Uterus (tissue), 4 donors: Measurements from ENCODE around the gene SEMA4C. TPM values are rescaled to one million over a fixed set of nuclear protein-coding genes. Genes with fewer than 3 reads are reported as not detected.

Experiments
- DNase-seq, 2 donors: peaks; one replicate each; pipeline ENCODE4 v3.0.0-alpha.2; 2019 to 2020
- H3K27ac ChIP-seq, 2 donors: fragments of 200-600 bp; sonication (generic); 1 replicate in 1 of 2; 2 replicates in 1 of 2; pipeline ENCODE4 v1.5.1; 2016 to 2018
- H3K27me3 ChIP-seq, 2 donors: fragments of 200-600 bp; sonication (generic); one replicate each; pipeline ENCODE4 v1.5.1; 2018 to 2019; ENCODE audit warnings: control low read depth in 1 of 2
- H3K36me3 ChIP-seq, 2 donors: fragments of 200-600 bp; sonication (generic); one replicate each; pipeline ENCODE4 v1.5.1; 2019; ENCODE audit warnings: control low read depth in 1 of 2
- H3K4me1 ChIP-seq, 2 donors: fragments of 200-600 bp; sonication (generic); one replicate each; pipeline ENCODE4 v1.5.1; 2018 to 2019; ENCODE audit warnings: control low read depth in 1 of 2
- H3K4me3 ChIP-seq, 2 donors: fragments of 200-600 bp; sonication (generic); 1 replicate in 1 of 2; 2 replicates in 1 of 2; pipeline ENCODE4 v1.5.1; 2018 to 2019; ENCODE audit warnings: mild to moderate bottlenecking in 1 of 2
- H3K9me3 ChIP-seq, 2 donors: fragments of 200-600 bp; sonication (generic); one replicate each; pipeline ENCODE4 v1.5.1; 2019; ENCODE audit warnings: control low read depth in 1 of 2
- CTCF ChIP-seq, 4 experiments: fragments of 200-600 bp in 2 of 4; fragments of 450-650 bp in 2 of 4; sonication (generic) in 2 of 4; IDR thresholded peaks; one replicate each; pipeline ENCODE4 v1.5.1; 2016 to 2019; ENCODE audit warnings: antibody characterized with exemption in 4 of 4, mild to moderate bottlenecking in 2 of 4, moderate library complexity in 1 of 4
- POLR2A ChIP-seq, 2 donors: fragments of 450-650 bp; IDR thresholded peaks; one replicate each; pipeline ENCODE4 v1.6.1; 2016; ENCODE audit warnings: antibody characterized with exemption in 2 of 2, mild to moderate bottlenecking in 1 of 2, moderate library complexity in 1 of 2
- intact Hi-C: fragments of 100-400 bp; cut with DNase I; formaldehyde crosslinking; loops from one replicate; pipeline ENCODE4 v1.15.1; 2023; ENCODE audit warnings: low total_unique reads
- total RNA-seq, 4 donors: library from RNA; depleted of rRNA in 3 of 4; stranded (reverse); fragments of >200 nt in 3 of 4; gene quantifications; one replicate each; pipeline versions ENCODE4 v1.1.0 to v1.2.4, GENCODE V29; 2014 to 2023
- donor health status: DM: yes; HTN: yes; CAD: no.

The SEMA4C gene
- total RNA-seq, 4 donors from 2014 or later, result 31.8 to 117 (median 61.7) TPM

GRCh38 chr2:96900237-96900636 is 30.4 kb upstream of the SEMA4C start:
- Histone ChIP-seq H3K27ac (no peak overlapping the region), H3K4me3 (no peak overlapping the region), H3K4me1 (peaks cover 0 to 8% of the 10 kb centered on the region in 2 donors), H3K9me3 (no peaks in the 10 kb centered on the region), H3K36me3 (no peaks in the 10 kb centered on the region), H3K27me3 (no peaks in the 10 kb centered on the region)
- TF ChIP-seq POLR2A (IDR thresholded peaks at IDR 0.05) (no peak), CTCF (IDR thresholded peaks at IDR 0.05) (no peak)
- intact Hi-C loops, result no loop called here
- no peak for DNase-seq

GRCh38 chr2:96899413-96899741 is 29.5 kb upstream of the SEMA4C start:
- H3K27me3 ChIP-seq, result no peaks in the 10 kb centered on the region
- no peak overlapping the region for H3K4me3 ChIP-seq
- intact Hi-C loops, result no loop called here
- H3K4me1 ChIP-seq, result peaks cover 0 to 8% of the 10 kb centered on the region in 2 donors
- H3K27ac ChIP-seq, result no peak overlapping the region
- DNase-seq, result no peak
- no peaks in the 10 kb centered on the region for H3K9me3 ChIP-seq
- H3K36me3 ChIP-seq, result no peaks in the 10 kb centered on the region
- no peak for TF ChIP-seq CTCF (IDR thresholded peaks at IDR 0.05)
- TF ChIP-seq POLR2A (IDR thresholded peaks at IDR 0.05), result no peak

- no peak overlapping the region for H3K27ac ChIP-seq
Observed at GRCh38 chr2:96898641-96899412, 28.9 kb upstream of the SEMA4C start.

GRCh38 chr2:96898135-96898505 is 28.2 kb upstream of the SEMA4C start:
- Histone ChIP-seq H3K4me3 (no peak overlapping the region), H3K36me3 (no peaks in the 10 kb centered on the region), H3K9me3 (no peaks in the 10 kb centered on the region), H3K4me1 (peaks cover 0 to 8% of the 10 kb centered on the region in 2 donors), H3K27me3 (no peaks in the 10 kb centered on the region), H3K27ac (no peak overlapping the region)
- no peak for DNase-seq
- no peak for TF ChIP-seq POLR2A (IDR thresholded peaks at IDR 0.05)
- intact Hi-C loops, result no loop called here

More at GRCh38 chr2:96898641-96899412, 28.9 kb upstream of the SEMA4C start:
- DNase-seq, result no peak
- no peaks in the 10 kb centered on the region for H3K27me3 ChIP-seq
- intact Hi-C loops, result no loop called here
- H3K4me1 ChIP-seq, result peaks cover 0 to 8% of the 10 kb centered on the region in 2 donors
- no peak overlapping the region for H3K4me3 ChIP-seq
- H3K9me3 ChIP-seq, result no peaks in the 10 kb centered on the region
- no peaks in the 10 kb centered on the region for H3K36me3 ChIP-seq
- TF ChIP-seq CTCF (IDR thresholded peaks at IDR 0.05), result no peak
- no peak for TF ChIP-seq POLR2A (IDR thresholded peaks at IDR 0.05)

- Histone ChIP-seq H3K27me3 (no peaks in the 10 kb centered on the region), H3K9me3 (no peaks in the 10 kb centered on the region), H3K27ac (no peak overlapping the region), H3K36me3 (no peaks in the 10 kb centered on the region), H3K4me3 (no peak overlapping the region), H3K4me1 (peaks cover 0 to 8% of the 10 kb centered on the region in 2 donors)
- DNase-seq, result peak in 1 of 2 donors; percentile 44
- intact Hi-C loops, result no loop called here
- TF ChIP-seq CTCF (IDR thresholded peaks at IDR 0.05) (no peak), POLR2A (IDR thresholded peaks at IDR 0.05) (no peak)
Observed at GRCh38 chr2:96897491-96898134, 27.7 kb upstream of the SEMA4C start.
